Measurements from ENCODE around the gene GALNT9.
"Not testable (repeated sequence)": the region's sequence is repeated elsewhere in the genome, so short reads cannot be mapped to it uniquely, and the experiment has no call there.

DNA sequence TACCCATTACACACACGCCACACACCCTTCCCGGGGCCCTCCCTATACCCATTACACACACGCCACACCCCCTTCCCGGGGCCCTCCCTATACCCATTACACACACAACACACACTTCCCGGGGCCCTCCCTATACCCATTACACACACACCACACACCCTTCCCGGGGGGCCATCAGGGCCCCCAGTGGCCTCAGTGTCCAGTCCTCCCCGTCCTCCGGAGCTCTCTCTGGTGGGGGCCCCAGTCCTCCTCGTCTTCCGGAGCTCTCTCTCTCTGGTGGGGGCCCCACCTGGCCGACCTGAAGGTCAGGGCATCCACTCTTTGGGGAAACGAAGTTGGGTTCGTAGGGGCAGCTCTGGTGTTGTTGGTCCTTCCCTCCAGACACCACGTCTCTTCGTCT lies 86.2 kb downstream of the GALNT9 start:
- TF ChIP-seq CTCF, POLR2A (IDR thresholded peaks at IDR 0.05): not testable (repeated sequence)

Data from lower leg skin (tissue), 3 donors.